COLO668 (cell line): ENCODE data around the gene GPR34.
"Not testable (repeated sequence)": the region's sequence is repeated elsewhere in the genome, so short reads cannot be mapped to it uniquely, and the experiment has no call there.

ENCODE experiments used
- DNase-seq: peaks from one replicate; lab custom pipeline; 2025; ENCODE audit not compliant: unreplicated experiment; lab: John Stamatoyannopoulos, UW

The GPR34 gene

GRCh38 chrX:41688835-41689234 lies at the start of gene GPR34:
Gene GPR34, plus strand, starts transcription at chrX:41688973. Its CDS starts 6,661 bp downstream, at chrX:41695634.
- no peak for DNase-seq

- DNase-seq = not testable (repeated sequence)
These were observed 42.6 kb upstream of the GPR34 start for GRCh38 chrX:41646201-41646600.

GRCh38 chrX:41653125-41653524 lies 35.6 kb upstream of the GPR34 start:
- DNase-seq = no peak

- no peak for DNase-seq
These were observed 33.7 kb upstream of the GPR34 start for GRCh38 chrX:41655101-41655500.

- no peak for DNase-seq
These were observed 33.1 kb upstream of the GPR34 start for GRCh38 chrX:41655631-41656030.

- DNase-seq = no peak
These were observed 27.2 kb upstream of the GPR34 start for GRCh38 chrX:41661366-41662095.

- no peak for DNase-seq
These were observed 24.3 kb upstream of the GPR34 start for GRCh38 chrX:41664375-41664901.

- no peak for DNase-seq
These were observed 23.9 kb upstream of the GPR34 start for GRCh38 chrX:41664908-41665307.

- no peak for DNase-seq
These were observed 23.1 kb upstream of the GPR34 start for GRCh38 chrX:41665686-41666085.

- DNase-seq = no peak
These were observed 22.5 kb upstream of the GPR34 start for GRCh38 chrX:41666251-41666650.

- no peak for DNase-seq
These were observed 21.1 kb upstream of the GPR34 start for GRCh38 chrX:41667631-41668030.

- no peak for DNase-seq
These were observed 18.7 kb upstream of the GPR34 start for GRCh38 chrX:41670112-41670511.

GRCh38 chrX:41671082-41671481 lies 17.7 kb upstream of the GPR34 start:
- no peak for DNase-seq

- DNase-seq = no peak
These were observed 16.1 kb upstream of the GPR34 start for GRCh38 chrX:41672643-41673042.

- not testable (repeated sequence) for DNase-seq
These were observed 12.4 kb upstream of the GPR34 start for GRCh38 chrX:41676361-41676760.

GRCh38 chrX:41677183-41678060 lies 11.4 kb upstream of the GPR34 start:
- no peak for DNase-seq

- no peak for DNase-seq
These were observed 4.6 kb upstream of the GPR34 start for GRCh38 chrX:41684138-41684537.

GRCh38 chrX:41684940-41685339 lies 3.8 kb upstream of the GPR34 start:
- no peak for DNase-seq

- no peak for DNase-seq
These were observed 2.0 kb upstream of the GPR34 start for GRCh38 chrX:41686788-41687187.

GRCh38 chrX:41688156-41688555 lies 617 bp upstream of the GPR34 start:
- no peak for DNase-seq

GRCh38 chrX:41689711-41690110 lies 938 bp downstream of the GPR34 start:
- no peak for DNase-seq

- no peak for DNase-seq
These were observed 3.5 kb downstream of the GPR34 start for GRCh38 chrX:41692162-41692749.
